ENCODE results near the gene TMEM74B.
"Not testable (repeated sequence)": the region's sequence is repeated elsewhere in the genome, so short reads cannot be mapped to it uniquely, and the experiment has no call there.

The TMEM74B gene

GRCh38 chr20:1165941-1166340 lies 18.8 kb downstream of the TMEM74B start:
- Histone ChIP-seq H3K27ac (ENCODE audit: low read depth, low read length) (no peak overlapping the region), H3K4me3 (ENCODE audit: low read length) (no peak overlapping the region), H3K36me3 (ENCODE audit: control insufficient read depth, insufficient read depth, low read length) (peaks cover 57% of the 10 kb centered on the region), H3K4me1 (ENCODE audit: control insufficient read depth, insufficient read depth, low read length) (no peaks in the 10 kb centered on the region), H3K9ac (ENCODE audit: low read length) (no peak overlapping the region), H3K27me3 (ENCODE audit: control insufficient read depth, insufficient read depth, low read length) (no peaks in the 10 kb centered on the region)

DNA sequence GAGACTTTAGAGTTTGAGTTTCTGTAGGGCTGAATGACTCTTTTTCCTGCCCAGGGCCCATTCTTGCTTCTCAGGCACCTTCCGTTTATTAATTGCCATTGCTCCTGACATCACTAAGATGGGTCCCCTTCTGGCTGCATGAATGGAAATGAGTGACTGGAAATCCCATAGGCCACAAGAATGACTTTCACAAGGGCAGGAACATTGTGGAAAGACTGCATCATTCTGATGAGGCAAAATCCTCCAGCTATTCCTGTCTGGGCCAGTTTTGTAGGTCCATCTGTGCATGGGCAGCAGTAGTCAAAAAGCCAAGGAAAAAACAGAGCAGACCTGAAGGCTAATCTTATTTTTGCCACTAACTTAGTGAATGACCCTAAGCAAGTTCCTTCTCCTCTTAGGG lies 19.3 kb downstream of the TMEM74B start:
- H3K27ac ChIP-seq (ENCODE audit: low read depth, low read length), result no peak overlapping the region
- H3K27me3 ChIP-seq (ENCODE audit: control insufficient read depth, insufficient read depth, low read length), result no peaks in the 10 kb centered on the region
- H3K4me1 ChIP-seq (ENCODE audit: control insufficient read depth, insufficient read depth, low read length), result no peaks in the 10 kb centered on the region
- no peak overlapping the region for H3K9ac ChIP-seq (ENCODE audit: low read length)
- peaks cover 57% of the 10 kb centered on the region for H3K36me3 ChIP-seq (ENCODE audit: control insufficient read depth, insufficient read depth, low read length)
- H3K4me3 ChIP-seq (ENCODE audit: low read length), result no peak overlapping the region

- H3K27me3 ChIP-seq (ENCODE audit: control insufficient read depth, insufficient read depth, low read length), result no peaks in the 10 kb centered on the region
- H3K4me1 ChIP-seq (ENCODE audit: control insufficient read depth, insufficient read depth, low read length), result no peaks in the 10 kb centered on the region
- no peak overlapping the region for H3K9ac ChIP-seq (ENCODE audit: low read length)
- peaks cover 56% of the 10 kb centered on the region for H3K36me3 ChIP-seq (ENCODE audit: control insufficient read depth, insufficient read depth, low read length)
- H3K27ac ChIP-seq (ENCODE audit: low read depth, low read length), result no peak overlapping the region
- H3K4me3 ChIP-seq (ENCODE audit: low read length), result no peak overlapping the region
These were observed 19.9 kb downstream of the TMEM74B start for GRCh38 chr20:1164871-1165270.

- H3K36me3 ChIP-seq (ENCODE audit: control insufficient read depth, insufficient read depth, low read length), result peaks cover 49% of the 10 kb centered on the region
These were observed 21.1 kb downstream of the TMEM74B start for GRCh38 chr20:1163653-1164052.

GRCh38 chr20:1163105-1163504 lies 21.7 kb downstream of the TMEM74B start:
- Histone ChIP-seq H3K4me3 (ENCODE audit: low read length) (no peak overlapping the region), H3K9ac (ENCODE audit: low read length) (no peak overlapping the region), H3K27me3 (ENCODE audit: control insufficient read depth, insufficient read depth, low read length) (no peaks in the 10 kb centered on the region), H3K27ac (ENCODE audit: low read depth, low read length) (no peak overlapping the region), H3K36me3 (ENCODE audit: control insufficient read depth, insufficient read depth, low read length) (peaks cover 43% of the 10 kb centered on the region), H3K4me1 (ENCODE audit: control insufficient read depth, insufficient read depth, low read length) (no peaks in the 10 kb centered on the region)

More at GRCh38 chr20:1163653-1164052, 21.1 kb downstream of the TMEM74B start:
- no peaks in the 10 kb centered on the region for H3K4me1 ChIP-seq (ENCODE audit: control insufficient read depth, insufficient read depth, low read length)
- H3K9ac ChIP-seq (ENCODE audit: low read length), result no peak overlapping the region
- no peaks in the 10 kb centered on the region for H3K27me3 ChIP-seq (ENCODE audit: control insufficient read depth, insufficient read depth, low read length)
- no peak overlapping the region for H3K27ac ChIP-seq (ENCODE audit: low read depth, low read length)
- no peak overlapping the region for H3K4me3 ChIP-seq (ENCODE audit: low read length)

GRCh38 chr20:1160991-1161390 lies 23.8 kb downstream of the TMEM74B start:
- H3K4me1 ChIP-seq (ENCODE audit: control insufficient read depth, insufficient read depth, low read length), result no peaks in the 10 kb centered on the region
- peaks cover 39% of the 10 kb centered on the region for H3K36me3 ChIP-seq (ENCODE audit: control insufficient read depth, insufficient read depth, low read length)
- no peak overlapping the region for H3K27ac ChIP-seq (ENCODE audit: low read depth, low read length)

GRCh38 chr20:1160496-1160895 lies 24.3 kb downstream of the TMEM74B start:
- H3K36me3 ChIP-seq (ENCODE audit: control insufficient read depth, insufficient read depth, low read length), result peaks cover 35% of the 10 kb centered on the region
- no peak overlapping the region for H3K9ac ChIP-seq (ENCODE audit: low read length)
- no peaks in the 10 kb centered on the region for H3K27me3 ChIP-seq (ENCODE audit: control insufficient read depth, insufficient read depth, low read length)
- H3K27ac ChIP-seq (ENCODE audit: low read depth, low read length), result no peak overlapping the region
- H3K4me1 ChIP-seq (ENCODE audit: control insufficient read depth, insufficient read depth, low read length), result no peaks in the 10 kb centered on the region
- H3K4me3 ChIP-seq (ENCODE audit: low read length), result no peak overlapping the region

More at GRCh38 chr20:1160991-1161390, 23.8 kb downstream of the TMEM74B start:
- Histone ChIP-seq H3K4me3 (ENCODE audit: low read length) (no peak overlapping the region), H3K27me3 (ENCODE audit: control insufficient read depth, insufficient read depth, low read length) (no peaks in the 10 kb centered on the region), H3K9ac (ENCODE audit: low read length) (no peak overlapping the region)

- H3K4me1 ChIP-seq (ENCODE audit: control insufficient read depth, insufficient read depth, low read length), result no peaks in the 10 kb centered on the region
- H3K4me3 ChIP-seq (ENCODE audit: low read length), result no peak overlapping the region
- H3K9ac ChIP-seq (ENCODE audit: low read length), result no peak overlapping the region
- no peak overlapping the region for H3K27ac ChIP-seq (ENCODE audit: low read depth, low read length)
- peaks cover 22% of the 10 kb centered on the region for H3K36me3 ChIP-seq (ENCODE audit: control insufficient read depth, insufficient read depth, low read length)
- H3K27me3 ChIP-seq (ENCODE audit: control insufficient read depth, insufficient read depth, low read length), result no peaks in the 10 kb centered on the region
These were observed 29.4 kb downstream of the TMEM74B start for GRCh38 chr20:1155342-1155741.

DNA sequence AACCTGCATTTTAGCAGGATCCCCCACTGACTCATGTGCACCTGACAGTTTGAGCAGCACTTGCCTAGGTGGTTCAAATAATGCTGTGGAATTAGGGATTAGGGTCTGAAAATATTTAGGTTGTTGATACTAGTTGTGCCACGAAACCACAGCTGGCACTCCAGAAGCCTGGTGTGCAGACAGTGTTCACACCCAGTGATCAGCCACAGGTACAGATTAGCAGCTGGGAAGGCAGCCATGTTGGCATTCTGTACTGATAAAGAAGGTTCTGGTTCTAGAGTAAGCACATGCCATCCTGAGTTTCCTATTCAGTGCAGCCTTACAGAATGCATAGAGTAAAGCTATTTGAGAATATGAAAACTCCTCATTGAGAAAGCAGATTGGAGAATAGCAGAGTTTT lies 30.1 kb downstream of the TMEM74B start:
- H3K36me3 ChIP-seq (ENCODE audit: control insufficient read depth, insufficient read depth, low read length), result peaks cover 22% of the 10 kb centered on the region
- H3K4me1 ChIP-seq (ENCODE audit: control insufficient read depth, insufficient read depth, low read length), result no peaks in the 10 kb centered on the region
- H3K27me3 ChIP-seq (ENCODE audit: control insufficient read depth, insufficient read depth, low read length), result no peaks in the 10 kb centered on the region
- H3K9ac ChIP-seq (ENCODE audit: low read length), result no peak overlapping the region
- no peak overlapping the region for H3K27ac ChIP-seq (ENCODE audit: low read depth, low read length)
- no peak overlapping the region for H3K4me3 ChIP-seq (ENCODE audit: low read length)

DNA sequence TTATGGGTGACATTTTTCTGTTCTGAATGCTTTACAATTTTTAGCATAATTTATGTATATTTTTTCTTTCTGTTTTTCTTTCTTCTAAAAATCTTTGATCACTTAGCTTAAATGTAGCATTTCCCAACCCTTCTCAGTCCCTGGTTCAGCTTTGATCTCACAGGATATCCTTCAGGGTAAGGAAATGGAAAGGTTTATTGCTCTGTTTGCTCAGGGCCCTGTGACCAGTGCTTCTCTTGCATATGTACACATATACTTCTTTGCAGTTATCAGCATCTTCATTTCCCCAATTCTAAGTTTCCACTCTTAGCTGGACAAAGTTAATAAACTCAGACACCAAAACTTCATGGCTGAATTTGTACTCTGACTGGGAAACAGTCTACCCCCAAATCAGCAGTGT lies 30.6 kb downstream of the TMEM74B start:
- Histone ChIP-seq H3K36me3 (ENCODE audit: control insufficient read depth, insufficient read depth, low read length) (peaks cover 22% of the 10 kb centered on the region), H3K27ac (ENCODE audit: low read depth, low read length) (no peak overlapping the region), H3K9ac (ENCODE audit: low read length) (no peak overlapping the region)

DNA sequence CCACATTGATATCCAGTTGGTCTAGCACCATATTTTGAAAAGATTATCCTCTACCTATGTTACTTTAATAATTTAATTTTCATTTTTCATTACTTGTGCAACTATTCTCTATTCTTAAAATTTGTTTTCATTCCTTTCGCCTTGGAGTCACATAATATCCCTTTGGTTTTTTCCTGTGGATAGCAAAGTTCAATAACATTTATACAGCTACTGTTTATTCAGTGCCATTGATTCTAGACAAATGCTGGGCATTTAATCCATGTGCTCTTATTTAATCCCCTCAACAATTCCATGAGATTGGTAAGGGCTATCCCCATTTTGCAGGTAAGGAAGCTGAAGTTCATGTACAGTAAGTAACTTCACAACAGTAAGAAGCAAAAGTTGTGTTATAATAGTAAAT lies 33.8 kb downstream of the TMEM74B start:
- H3K27ac ChIP-seq (ENCODE audit: low read depth, low read length), result no peak overlapping the region
- no peaks in the 10 kb centered on the region for H3K4me1 ChIP-seq (ENCODE audit: control insufficient read depth, insufficient read depth, low read length)
- H3K36me3 ChIP-seq (ENCODE audit: control insufficient read depth, insufficient read depth, low read length), result peaks cover 22% of the 10 kb centered on the region
- H3K4me3 ChIP-seq (ENCODE audit: low read length), result no peak overlapping the region
- H3K27me3 ChIP-seq (ENCODE audit: control insufficient read depth, insufficient read depth, low read length), result no peaks in the 10 kb centered on the region
- H3K9ac ChIP-seq (ENCODE audit: low read length), result no peak overlapping the region

More for the DNA sequence above, 30.6 kb downstream of the TMEM74B start:
- no peaks in the 10 kb centered on the region for H3K27me3 ChIP-seq (ENCODE audit: control insufficient read depth, insufficient read depth, low read length)
- H3K4me1 ChIP-seq (ENCODE audit: control insufficient read depth, insufficient read depth, low read length), result no peaks in the 10 kb centered on the region
- H3K4me3 ChIP-seq (ENCODE audit: low read length), result no peak overlapping the region

GRCh38 chr20:1150218-1150617 lies 34.6 kb downstream of the TMEM74B start:
- peaks cover 22% of the 10 kb centered on the region for H3K36me3 ChIP-seq (ENCODE audit: control insufficient read depth, insufficient read depth, low read length)

DNA sequence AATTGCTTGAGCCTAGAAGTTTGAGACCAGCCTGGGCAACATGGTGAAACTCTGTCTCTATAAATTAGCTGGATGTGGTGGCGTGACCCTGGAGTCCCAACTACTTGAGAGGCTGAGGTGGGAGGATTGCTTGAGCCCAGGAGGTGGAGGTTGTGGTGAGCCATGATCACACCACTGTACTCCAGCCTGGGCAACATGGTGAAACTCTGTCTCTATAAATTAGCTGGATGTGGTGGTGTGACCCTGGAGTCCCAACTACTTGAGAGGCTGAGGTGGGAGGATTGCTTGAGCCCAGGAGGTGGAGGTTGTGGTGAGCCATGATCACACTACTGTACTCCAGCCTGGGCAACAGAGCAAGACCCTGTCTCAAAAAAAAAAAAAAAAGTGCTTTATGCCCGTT lies 35.0 kb downstream of the TMEM74B start:
- H3K4me3 ChIP-seq (ENCODE audit: low read length); H3K4me1 ChIP-seq (ENCODE audit: control insufficient read depth, insufficient read depth, low read length); H3K9ac ChIP-seq (ENCODE audit: low read length); H3K27me3 ChIP-seq (ENCODE audit: control insufficient read depth, insufficient read depth, low read length); H3K27ac ChIP-seq (ENCODE audit: low read depth, low read length): not testable (repeated sequence)
- H3K36me3 ChIP-seq (ENCODE audit: control insufficient read depth, insufficient read depth, low read length), result peaks cover 18% of the 10 kb centered on the region

More at GRCh38 chr20:1150218-1150617, 34.6 kb downstream of the TMEM74B start:
- Histone ChIP-seq H3K4me1 (ENCODE audit: control insufficient read depth, insufficient read depth, low read length) (no peaks in the 10 kb centered on the region), H3K27ac (ENCODE audit: low read depth, low read length) (no peak overlapping the region), H3K4me3 (ENCODE audit: low read length) (no peak overlapping the region), H3K9ac (ENCODE audit: low read length) (no peak overlapping the region), H3K27me3 (ENCODE audit: control insufficient read depth, insufficient read depth, low read length) (no peaks in the 10 kb centered on the region)

Data from rectal smooth muscle tissue (tissue), 1 donor.